ENCODE results near the gene NECTIN2.
"Not testable (repeated sequence)": the region's sequence is repeated elsewhere in the genome, so short reads cannot be mapped to it uniquely, and the experiment has no call there.

The NECTIN2 gene

DNA sequence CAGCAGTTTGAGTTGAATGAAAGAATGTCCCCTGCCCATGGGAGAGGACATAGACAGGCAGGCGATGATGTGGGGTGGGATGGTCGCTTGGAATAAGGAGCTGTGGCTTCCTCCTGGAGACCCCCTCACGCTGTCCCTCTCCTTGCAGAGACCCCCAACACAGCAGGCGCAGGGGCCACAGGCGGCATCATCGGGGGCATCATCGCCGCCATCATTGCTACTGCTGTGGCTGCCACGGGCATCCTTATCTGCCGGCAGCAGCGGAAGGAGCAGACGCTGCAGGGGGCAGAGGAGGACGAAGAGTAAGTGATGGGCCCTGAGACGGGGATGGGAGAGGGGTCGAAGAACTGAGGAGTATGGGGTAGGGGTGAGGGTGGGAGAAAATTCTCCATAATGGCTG lies 36.0 kb downstream of the NECTIN2 start:
- in situ Hi-C loops (cut with MboI; ENCODE audit: low sequenced_read_pairs), result no loop called here

DNA sequence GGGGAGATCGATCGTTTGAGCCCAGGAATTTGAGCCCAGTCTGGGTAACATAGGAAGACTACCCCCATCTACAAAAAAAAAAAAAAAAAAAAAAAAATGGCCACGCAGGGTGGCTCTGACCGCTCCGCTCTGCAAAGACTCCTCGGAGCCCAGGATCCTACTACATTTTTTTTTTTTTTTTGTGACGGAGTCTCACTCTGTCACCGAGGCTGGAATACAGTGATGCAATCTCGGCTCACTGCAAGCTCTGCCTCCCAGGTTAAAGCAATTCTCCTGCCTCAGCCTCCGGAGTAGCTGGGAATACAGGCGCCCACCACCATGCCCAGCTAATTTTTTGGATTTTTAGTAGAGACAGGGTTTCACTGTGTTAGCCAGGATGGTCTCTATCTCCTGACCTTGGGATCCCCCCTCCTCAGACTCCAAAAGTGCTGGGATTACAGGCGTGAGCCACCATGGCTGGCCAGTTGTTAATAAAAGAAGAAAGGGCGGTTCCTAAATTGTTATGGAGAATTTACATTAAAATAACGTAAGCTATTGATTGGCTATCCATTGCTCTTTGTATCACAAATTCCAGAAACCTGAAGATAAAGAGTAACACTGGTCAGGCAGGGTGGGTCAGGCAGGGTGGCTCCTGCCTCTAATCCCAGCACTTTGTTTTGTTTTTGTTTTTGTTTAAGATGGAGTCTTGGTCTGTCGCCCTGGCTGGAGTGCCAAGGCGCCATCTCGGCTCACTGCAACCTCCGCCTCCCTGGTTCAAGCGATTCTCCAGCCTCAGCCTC lies 36.7 kb downstream of the NECTIN2 start:
- in situ Hi-C loops (cut with MboI; ENCODE audit: low sequenced_read_pairs), result not testable (repeated sequence)

DNA sequence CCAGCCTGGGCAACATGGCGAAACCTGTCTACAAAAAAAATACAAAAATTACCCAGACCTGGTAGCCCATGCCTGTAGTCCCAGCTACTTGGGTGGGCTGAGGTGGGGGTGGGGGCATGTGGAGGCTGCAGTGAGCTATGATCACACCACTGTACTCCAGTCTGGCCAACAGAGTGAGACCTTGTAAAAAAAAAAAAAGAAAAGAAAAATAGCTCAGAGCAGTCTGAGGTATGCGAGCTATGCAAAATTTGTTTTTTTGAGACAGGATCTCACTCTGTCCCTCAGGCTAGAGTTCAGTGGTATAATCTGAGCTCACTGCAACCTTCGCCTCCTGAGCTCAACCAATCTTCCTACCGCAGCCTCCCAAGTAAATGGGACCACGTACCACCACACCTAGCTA lies 37.8 kb downstream of the NECTIN2 start:
- in situ Hi-C loops (cut with MboI; ENCODE audit: low sequenced_read_pairs), result no loop called here

DNA sequence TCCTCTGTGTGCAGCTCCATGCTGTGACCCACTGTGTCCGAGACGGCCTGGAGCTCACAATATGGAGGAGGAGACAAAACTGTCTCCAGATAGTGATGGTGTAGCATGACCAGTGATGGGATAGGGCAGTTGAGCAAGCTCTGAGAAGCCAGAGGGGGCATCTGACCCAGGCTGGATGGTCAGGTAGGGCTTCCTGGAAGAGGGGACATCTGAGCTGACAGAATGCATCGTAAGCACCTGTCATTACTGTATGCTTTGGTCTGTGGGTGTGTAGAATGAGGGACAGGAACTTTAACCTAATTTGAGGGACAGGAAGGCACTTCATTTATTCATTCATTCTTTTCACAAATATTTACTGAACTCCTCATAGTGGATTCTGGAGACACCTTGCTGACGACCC lies 38.5 kb downstream of the NECTIN2 start:
- in situ Hi-C loops (cut with MboI; ENCODE audit: low sequenced_read_pairs), result no loop called here

DNA sequence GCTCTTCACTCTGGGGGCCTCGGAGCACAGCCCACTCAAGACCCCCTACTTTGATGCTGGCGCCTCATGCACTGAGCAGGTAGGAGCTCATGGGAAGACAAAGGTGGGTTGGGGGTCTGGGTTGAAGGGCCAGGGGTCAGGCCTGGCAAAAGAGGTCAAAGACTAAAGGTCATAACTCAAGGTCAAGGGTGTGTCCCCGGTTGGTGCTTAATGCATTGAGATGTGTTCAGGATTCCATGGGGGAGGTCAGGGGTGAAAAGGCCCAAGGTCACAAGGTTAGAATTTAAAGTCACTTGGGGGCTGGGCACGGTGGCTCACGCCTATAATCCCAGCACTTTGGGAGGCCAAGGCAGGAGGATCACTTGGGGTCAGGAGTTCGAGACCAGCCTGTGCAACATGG lies 40.0 kb downstream of the NECTIN2 start:
- in situ Hi-C loops (cut with MboI; ENCODE audit: low sequenced_read_pairs), result no loop called here

DNA sequence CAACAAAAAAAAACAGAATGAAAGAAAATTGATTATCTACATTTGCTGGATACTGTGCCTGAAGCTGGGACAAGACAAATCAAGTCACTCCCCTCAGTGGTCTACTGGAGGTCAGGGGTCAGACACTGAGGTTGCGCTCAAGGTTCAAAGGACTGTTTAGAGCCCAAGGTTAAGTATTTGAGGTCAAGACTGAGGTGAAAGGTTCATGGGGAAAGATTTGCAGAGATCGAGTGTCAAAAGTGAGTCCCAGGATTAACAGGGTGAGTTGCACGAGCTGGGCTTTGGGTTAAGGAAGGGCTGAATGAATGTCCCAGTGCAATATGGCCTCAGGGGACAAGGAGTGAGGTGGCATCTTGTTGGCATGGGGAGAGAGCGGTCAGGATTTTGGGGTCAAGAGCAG lies 41.6 kb downstream of the NECTIN2 start:
- in situ Hi-C loops (cut with MboI; ENCODE audit: low sequenced_read_pairs), result no loop called here

DNA sequence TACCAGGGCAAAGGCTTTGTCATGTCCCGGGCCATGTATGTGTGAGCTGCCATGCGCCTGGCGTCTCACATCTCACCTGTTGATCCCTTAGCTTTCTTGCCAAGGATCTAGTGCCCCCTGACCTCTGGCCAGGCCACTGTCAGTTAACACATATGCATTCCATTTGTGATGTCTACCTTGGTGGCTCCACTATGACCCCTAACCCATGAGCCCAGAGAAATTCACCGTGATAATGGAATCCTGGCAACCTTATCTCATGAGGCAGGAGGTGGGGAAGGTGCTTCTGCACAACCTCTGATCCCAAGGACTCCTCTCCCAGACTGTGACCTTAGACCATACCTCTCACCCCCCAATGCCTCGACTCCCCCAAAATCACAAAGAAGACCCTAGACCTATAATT lies 42.2 kb downstream of the NECTIN2 start:
- in situ Hi-C loops (cut with MboI; ENCODE audit: low sequenced_read_pairs), result not testable (repeated sequence)

DNA sequence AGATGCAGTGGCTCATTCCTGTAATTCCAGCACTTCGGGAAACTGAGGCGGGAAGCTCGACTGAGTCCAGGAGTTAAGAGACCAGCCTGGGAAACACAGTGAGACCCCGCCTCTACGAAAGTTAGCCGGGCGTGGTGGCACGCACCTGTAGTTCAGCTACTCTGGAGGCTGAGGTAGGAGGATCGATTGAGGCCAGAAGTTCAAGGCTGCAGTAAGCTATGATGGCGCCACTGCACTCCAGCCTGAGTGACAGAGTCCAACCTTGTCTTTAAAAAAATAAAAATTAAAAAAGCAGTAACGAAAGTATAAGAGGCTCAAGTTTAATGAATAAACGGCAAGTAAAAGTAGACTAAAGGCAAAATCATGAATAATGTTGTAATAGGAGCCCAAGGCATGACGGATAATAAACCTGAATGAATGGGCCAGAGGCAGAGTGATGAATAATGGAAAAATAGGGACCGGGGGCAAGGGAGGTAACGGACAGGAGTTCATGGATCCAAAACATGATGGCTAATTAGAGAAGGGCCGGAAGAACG lies 43.8 kb downstream of the NECTIN2 start:
- in situ Hi-C loops (cut with MboI; ENCODE audit: low sequenced_read_pairs), result no loop called here

DNA sequence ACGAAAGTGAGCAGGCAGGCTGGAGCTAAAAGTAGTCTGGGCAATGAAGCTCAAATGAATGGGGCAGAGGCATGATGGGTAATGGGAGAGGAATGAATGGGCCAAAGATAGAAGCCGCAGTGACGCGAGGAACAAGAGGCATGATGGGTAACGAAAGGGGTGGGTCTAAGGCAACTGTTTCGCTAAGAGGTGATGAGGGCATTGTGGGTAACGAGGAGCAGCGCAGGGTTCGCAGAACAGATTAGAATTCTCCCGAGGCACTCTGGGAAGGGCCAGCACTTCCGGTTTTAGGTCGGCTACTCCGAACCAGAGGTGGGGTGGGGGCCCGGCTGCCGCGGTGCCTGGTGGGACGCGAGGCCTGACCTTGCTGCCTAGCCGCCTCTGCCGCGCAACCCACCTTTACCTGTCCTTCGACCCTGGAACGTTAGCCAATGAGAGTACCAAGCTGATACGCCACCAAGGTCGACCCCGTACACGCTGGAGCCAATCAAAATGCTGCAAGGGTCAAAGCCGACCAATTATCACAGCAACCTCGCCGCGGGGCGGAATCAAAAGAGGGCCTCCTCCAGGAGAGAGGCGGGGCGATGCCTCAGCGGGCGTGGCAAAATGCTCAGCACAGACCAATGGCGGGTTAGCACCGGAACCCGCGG lies 44.4 kb downstream of the NECTIN2 start:
- in situ Hi-C loops (cut with MboI; ENCODE audit: low sequenced_read_pairs), result no loop called here

DNA sequence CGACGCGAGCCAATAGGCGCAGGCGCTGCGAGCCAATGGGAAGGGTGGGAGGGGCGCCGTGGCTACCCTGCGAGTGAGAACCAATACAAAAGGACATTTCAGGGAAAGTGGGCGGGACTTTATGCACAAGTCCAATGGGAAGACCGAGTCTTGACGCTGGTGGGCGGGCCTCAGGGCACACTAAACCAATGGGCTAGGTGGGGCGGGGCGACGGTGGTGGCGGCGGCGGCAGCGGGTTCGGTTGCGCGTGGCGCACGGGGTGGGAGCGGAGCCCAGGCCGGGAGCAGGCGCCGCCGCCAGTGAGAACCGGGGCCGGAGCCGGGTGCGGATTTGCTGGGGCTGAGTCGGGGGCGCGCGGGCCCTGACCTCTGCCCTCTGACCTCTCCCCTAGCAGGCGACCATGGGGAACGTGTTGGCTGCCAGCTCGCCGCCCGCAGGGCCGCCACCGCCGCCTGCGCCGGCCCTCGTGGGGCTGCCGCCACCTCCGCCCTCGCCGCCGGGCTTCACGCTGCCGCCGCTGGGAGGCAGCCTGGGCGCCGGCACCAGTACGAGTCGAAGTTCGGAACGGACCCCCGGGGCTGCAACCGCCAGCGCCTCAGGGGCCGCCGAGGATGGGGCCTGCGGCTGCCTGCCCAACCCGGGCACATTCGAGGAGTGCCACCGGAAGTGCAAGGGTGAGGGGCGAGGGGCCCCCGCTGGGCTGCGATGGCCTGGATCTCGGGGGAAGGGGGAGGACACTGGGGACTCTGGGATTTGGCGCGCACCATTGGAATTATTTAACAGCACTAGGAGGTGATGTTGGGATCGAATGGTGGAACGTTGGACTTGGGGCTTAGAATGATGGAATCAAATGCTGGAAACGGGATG lies 45.2 kb downstream of the NECTIN2 start, which contains the start of gene TOMM40:
Gene TOMM40, plus strand, starts transcription at position 239 of the 867 bp plus-strand sequence. Its CDS starts 162 bp downstream, at position 401.
- in situ Hi-C loops (cut with MboI; ENCODE audit: low sequenced_read_pairs), result no loop called here

DNA sequence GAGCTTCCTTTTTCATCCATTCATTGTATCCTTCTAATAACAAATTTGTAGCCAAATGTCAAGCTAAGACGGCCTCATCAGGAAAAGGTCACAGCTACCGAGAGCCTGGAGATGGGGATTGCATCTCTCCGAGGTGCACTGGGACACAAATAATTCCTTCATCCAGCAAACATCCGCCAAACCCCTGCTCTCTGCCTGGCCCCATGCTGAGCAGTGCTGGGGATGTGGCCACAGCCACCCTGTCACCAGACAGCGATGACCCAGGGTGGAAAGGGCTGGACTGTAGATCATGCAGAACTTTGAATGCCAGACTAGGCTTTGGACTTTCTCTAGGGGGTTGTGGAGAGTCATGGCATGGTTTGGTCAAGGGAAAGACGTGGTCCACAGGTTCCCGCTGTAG lies 46.8 kb downstream of the NECTIN2 start:
- in situ Hi-C loops (cut with MboI; ENCODE audit: low sequenced_read_pairs), result no loop called here

DNA sequence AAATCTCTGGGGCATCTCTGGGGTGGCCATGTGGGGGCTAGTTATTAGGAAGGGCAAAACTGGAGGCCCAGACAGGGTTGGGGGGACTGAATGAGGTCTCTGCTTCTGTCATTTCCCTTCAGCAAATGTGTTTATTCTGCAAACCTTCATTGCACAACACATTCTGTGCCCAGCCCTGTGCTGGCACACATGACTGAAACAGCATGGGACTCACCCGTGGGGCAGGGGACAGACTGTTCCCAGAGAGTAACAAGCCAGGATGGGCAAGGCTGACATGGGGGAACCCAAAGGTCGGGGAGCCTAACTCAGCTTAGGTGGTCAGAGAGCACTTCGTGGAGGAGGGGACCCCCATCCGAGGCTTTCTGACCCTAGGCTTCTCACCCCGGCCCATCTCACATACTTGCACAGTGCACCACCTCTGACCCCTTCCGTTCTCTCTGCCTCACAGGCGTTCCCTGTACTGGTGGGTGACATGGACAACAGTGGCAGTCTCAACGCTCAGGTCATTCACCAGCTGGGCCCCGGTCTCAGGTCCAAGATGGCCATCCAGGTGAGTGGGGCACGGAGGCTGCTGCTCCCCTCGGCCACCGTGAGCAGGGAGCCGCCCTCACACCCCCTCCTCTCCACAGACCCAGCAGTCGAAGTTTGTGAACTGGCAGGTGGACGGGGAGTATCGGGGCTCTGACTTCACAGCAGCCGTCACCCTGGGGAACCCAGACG lies 47.4 kb downstream of the NECTIN2 start:
- in situ Hi-C loops (cut with MboI; ENCODE audit: low sequenced_read_pairs), result no loop called here

DNA sequence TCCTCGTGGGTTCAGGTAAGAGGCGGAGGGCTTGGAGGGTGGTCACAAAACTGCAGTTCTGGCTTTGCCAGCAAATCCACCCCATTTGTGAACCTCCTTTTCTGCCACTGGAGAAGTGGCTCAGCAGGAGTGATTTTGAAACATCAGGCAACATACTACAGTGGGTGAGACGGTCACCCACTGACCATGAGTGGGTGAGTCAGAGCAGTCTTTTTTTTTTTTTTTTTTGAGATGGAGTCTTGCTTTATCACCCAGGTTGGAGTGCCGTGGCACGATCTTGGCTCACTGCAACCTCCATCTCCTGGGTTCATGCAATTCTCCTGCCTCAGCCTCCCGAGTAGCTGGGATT lies 47.9 kb downstream of the NECTIN2 start:
- in situ Hi-C loops (cut with MboI; ENCODE audit: low sequenced_read_pairs), result no loop called here

DNA sequence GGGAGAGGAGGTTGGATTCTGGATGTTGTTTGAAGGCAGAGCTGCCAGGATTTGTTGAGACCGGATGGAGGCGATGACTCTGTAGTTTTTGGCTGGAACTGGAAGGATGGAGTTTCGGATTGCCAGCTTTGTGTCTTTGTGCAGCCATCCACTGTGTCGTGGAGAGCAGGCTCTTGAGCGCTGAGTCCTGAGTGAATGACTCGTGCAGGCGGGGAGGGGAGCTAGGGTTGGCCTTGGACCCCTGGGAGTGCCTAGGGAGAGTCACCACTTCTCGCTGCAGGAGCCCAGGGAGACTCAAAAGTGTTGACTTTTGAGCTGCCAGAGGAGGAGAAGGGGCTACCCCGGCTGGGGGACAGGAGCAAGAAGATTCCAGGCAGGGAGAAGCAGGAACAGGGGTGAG lies 48.8 kb downstream of the NECTIN2 start:
- in situ Hi-C loops (cut with MboI; ENCODE audit: low sequenced_read_pairs), result no loop called here

DNA sequence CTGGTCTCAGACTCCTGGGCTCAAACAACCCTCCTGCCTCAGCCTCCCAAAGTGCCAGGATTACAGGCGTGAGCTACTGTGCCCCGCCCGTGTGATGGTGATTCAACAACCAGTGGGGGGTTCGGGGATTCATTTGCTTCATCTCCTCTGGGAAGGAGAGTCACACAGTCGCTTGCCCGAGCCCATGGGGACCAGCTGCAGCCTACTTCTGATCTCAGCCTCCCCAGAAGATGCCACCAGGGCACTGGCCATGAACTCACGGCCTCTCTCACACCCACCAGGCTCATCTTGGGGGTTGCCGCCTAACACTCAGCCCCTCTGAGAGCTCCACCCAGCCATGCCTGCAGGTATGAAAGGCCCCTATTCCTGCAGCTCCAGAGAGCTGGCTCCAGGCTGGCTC lies 51.7 kb downstream of the NECTIN2 start:
- in situ Hi-C loops (cut with MboI; ENCODE audit: low sequenced_read_pairs), result no loop called here

DNA sequence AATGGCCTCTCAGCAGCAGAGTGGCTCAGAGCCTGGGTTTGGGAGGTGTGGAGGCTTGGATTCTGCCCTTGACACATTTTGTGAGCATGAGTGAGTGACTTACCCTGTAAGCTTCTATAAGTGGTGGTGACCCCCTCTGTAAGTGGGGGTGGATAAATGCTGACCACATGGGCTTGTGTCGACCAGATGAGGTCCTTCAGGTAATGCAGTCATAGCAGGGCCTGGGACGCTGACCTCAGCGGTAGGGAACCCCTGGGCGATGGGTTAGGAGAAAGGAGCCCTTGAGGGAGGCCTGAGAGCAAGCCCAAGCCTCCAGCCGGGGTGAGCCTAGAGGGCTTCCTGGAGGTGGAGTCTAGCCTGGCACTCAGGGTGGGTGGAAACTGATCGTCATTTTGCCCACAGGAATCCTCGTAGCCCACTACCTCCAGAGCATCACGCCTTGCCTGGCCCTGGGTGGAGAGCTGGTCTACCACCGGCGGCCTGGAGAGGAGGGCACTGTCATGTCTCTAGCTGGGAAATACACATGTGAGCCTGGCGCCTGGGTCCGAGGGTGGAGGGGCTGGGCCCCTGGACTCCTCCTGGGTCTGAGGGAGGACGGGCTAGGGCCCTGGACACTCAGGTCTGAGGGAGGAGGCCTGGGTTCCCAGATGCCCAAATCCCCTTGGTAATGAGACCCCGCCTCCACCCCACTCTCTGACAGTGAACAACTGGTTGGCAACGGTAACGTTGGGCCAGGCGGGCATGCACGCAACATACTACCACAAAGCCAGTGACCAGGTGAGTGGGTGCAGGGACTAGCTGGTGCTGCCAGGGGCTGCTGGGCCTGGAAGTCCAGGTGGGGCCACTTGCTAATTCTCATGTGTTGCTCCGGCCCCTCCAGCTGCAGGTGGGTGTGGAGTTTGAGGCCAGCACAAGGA lies 54.5 kb downstream of the NECTIN2 start:
- in situ Hi-C loops (cut with MboI; ENCODE audit: low sequenced_read_pairs), result no loop called here

DNA sequence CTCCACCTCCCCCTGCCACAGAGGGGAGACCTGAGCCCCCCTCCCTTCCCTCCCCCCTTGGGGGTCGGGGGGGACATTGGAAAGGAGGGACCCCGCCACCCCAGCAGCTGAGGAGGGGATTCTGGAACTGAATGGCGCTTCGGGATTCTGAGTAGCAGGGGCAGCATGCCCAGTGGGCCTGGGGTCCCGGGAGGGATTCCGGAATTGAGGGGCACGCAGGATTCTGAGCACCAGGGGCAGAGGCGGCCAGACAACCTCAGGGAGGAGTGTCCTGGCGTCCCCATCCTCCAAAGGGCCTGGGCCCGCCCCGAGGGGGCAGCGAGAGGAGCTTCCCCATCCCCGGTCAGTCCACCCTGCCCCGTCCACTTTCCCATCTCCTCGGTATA lies 57.1 kb downstream of the NECTIN2 start:
- in situ Hi-C loops (cut with MboI; ENCODE audit: low sequenced_read_pairs), result no loop called here

DNA sequence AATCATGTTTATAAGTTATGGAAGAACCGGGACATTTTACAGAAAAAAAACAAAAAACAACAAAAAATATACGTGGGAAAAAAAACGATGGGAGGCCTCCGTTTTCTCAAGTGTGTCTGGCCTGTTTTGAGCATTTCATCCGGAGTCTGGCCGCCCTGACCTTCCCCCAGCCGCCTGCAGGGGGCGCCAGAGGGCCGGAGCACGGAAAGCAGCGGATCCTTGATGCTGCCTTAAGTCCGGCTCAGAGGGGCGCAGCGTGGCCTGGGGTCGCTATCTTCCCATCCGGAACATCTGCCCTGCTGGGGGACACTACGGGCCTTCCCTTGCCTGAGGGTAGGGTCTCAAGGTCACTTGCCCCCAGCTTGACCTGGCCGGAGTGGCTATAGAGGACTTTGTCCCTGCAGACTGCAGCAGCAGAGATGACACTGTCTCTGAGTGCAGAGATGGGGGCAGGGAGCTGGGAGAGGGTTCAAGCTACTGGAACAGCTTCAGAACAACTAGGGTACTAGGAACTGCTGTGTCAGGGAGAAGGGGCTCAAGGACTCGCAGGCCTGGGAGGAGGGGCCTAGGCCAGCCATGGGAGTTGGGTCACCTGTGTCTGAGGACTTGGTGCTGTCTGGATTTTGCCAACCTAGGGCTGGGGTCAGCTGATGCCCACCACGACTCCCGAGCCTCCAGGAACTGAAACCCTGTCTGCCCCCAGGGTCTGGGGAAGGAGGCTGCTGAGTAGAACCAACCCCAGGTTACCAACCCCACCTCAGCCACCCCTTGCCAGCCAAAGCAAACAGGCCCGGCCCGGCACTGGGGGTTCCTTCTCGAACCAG lies 57.7 kb downstream of the NECTIN2 start:
- in situ Hi-C loops (cut with MboI; ENCODE audit: low sequenced_read_pairs), result no loop called here

DNA sequence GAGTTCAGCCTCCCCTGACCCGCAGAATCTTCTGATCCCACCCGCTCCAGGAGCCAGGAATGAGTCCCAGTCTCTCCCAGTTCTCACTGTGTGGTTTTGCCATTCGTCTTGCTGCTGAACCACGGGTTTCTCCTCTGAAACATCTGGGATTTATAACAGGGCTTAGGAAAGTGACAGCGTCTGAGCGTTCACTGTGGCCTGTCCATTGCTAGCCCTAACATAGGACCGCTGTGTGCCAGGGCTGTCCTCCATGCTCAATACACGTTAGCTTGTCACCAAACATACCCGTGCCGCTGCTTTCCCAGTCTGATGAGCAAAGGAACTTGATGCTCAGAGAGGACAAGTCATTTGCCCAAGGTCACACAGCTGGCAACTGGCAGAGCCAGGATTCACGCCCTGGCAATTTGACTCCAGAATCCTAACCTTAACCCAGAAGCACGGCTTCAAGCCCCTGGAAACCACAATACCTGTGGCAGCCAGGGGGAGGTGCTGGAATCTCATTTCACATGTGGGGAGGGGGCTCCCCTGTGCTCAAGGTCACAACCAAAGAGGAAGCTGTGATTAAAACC lies 58.4 kb downstream of the NECTIN2 start:
- in situ Hi-C loops (cut with MboI; ENCODE audit: low sequenced_read_pairs), result no loop called here
